Endothelial cell of umbilical vein (primary cell): ENCODE results near the gene MCF2L.

Experiments
- EZH2 ChIP-seq: IDR thresholded peaks from 2 replicates; pipeline ENCODE4 v1.6.1; 2012; ENCODE audit warnings: borderline replicate concordance, low read depth, mild to moderate bottlenecking, moderate library complexity, low read length, inconsistent platforms; ENCODE audit not compliant: severe bottlenecking
- FOS ChIP-seq: IDR thresholded peaks from 2 replicates; pipeline ENCODE4 v1.6.1; 2011; ENCODE audit warnings: mild to moderate bottlenecking, low read length, moderate library complexity, borderline replicate concordance; ENCODE audit not compliant: insufficient read depth
- POLR2A ChIP-seq: IDR thresholded peaks from 2 replicates; pipeline ENCODE4 v1.6.1; 2012; ENCODE audit warnings: low read depth, mild to moderate bottlenecking, control low read depth, low read length
- POLR2AphosphoS5 ChIP-seq: IDR thresholded peaks from 2 replicates; pipeline ENCODE4 v1.6.1; 2012; ENCODE audit warnings: low read depth, mild to moderate bottlenecking, control low read depth, low read length, moderate library complexity; ENCODE audit not compliant: insufficient read depth
- TF ChIP-seq, protein P1 (sequence below), 2 donors: IDR thresholded peaks; 1 replicate in 1 of 2; 2 replicates in 1 of 2; pipeline ENCODE4 v1.5.1; 2011; ENCODE audit warnings: low read length in 2 of 2, mild to moderate bottlenecking in 2 of 2, moderate library complexity in 2 of 2, control low read depth in 1 of 2, inconsistent platforms in 1 of 2, low read depth in 1 of 2; ENCODE audit not compliant: insufficient read depth in 1 of 2; ENCODE audit errors: extremely low read depth in 1 of 2
- TF ChIP-seq, protein P2 (sequence below): IDR thresholded peaks from 2 replicates; pipeline ENCODE4 v1.6.1; 2011; ENCODE audit not compliant: insufficient read depth, insufficient read length

DNA sequence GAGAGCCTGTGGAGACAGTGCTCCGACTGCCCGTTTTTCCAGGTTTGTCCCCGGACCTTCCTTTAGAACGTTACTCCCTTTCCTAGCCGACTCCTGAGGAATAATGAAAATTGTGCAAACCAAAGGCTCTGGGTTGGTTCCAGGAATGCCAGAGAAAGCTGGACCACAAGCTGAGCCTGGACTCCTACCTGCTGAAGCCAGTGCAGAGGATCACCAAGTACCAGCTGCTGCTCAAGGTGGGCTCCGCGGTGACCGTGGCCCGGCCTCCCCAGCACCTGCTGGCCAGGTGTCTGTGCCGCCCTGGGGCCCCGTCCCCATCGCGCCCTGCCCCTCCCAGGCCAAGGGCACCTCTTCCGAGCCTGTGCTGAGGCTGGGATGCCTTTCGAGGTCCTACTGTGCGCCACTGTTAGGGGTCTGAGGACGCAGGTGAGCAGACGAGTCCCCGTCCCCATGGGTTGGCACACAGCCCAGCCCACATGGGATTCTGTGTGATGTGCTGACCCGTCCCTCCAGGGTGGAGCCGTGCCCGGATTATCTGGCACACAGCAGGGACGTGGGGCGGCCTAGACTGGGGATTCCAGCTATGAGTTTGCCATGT lies 116.0 kb downstream of the MCF2L start:
- TF ChIP-seq, protein P1, sequence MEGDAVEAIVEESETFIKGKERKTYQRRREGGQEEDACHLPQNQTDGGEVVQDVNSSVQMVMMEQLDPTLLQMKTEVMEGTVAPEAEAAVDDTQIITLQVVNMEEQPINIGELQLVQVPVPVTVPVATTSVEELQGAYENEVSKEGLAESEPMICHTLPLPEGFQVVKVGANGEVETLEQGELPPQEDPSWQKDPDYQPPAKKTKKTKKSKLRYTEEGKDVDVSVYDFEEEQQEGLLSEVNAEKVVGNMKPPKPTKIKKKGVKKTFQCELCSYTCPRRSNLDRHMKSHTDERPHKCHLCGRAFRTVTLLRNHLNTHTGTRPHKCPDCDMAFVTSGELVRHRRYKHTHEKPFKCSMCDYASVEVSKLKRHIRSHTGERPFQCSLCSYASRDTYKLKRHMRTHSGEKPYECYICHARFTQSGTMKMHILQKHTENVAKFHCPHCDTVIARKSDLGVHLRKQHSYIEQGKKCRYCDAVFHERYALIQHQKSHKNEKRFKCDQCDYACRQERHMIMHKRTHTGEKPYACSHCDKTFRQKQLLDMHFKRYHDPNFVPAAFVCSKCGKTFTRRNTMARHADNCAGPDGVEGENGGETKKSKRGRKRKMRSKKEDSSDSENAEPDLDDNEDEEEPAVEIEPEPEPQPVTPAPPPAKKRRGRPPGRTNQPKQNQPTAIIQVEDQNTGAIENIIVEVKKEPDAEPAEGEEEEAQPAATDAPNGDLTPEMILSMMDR (IDR thresholded peaks at IDR 0.05; ENCODE audit: extremely low read depth in 1 of 2, insufficient read depth in 1 of 2, low read depth in 1 of 2, low read length in 2 of 2): no peak
- no peak for TF ChIP-seq POLR2AphosphoS5
- TF ChIP-seq, protein P2, sequence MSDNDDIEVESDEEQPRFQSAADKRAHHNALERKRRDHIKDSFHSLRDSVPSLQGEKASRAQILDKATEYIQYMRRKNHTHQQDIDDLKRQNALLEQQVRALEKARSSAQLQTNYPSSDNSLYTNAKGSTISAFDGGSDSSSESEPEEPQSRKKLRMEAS: no peak
- TF ChIP-seq EZH2: no peak
- no peak for TF ChIP-seq POLR2A
- TF ChIP-seq FOS: no peak
